Cerebellar cortex (tissue), 1 donor: ENCODE data around the gene SLC12A8.

Experiments used
- DNase-seq: peaks from one replicate; pipeline ENCODE4 v3.0.0-alpha.2; 2015; ENCODE audit warnings: low spot score

The SLC12A8 gene

DNA sequence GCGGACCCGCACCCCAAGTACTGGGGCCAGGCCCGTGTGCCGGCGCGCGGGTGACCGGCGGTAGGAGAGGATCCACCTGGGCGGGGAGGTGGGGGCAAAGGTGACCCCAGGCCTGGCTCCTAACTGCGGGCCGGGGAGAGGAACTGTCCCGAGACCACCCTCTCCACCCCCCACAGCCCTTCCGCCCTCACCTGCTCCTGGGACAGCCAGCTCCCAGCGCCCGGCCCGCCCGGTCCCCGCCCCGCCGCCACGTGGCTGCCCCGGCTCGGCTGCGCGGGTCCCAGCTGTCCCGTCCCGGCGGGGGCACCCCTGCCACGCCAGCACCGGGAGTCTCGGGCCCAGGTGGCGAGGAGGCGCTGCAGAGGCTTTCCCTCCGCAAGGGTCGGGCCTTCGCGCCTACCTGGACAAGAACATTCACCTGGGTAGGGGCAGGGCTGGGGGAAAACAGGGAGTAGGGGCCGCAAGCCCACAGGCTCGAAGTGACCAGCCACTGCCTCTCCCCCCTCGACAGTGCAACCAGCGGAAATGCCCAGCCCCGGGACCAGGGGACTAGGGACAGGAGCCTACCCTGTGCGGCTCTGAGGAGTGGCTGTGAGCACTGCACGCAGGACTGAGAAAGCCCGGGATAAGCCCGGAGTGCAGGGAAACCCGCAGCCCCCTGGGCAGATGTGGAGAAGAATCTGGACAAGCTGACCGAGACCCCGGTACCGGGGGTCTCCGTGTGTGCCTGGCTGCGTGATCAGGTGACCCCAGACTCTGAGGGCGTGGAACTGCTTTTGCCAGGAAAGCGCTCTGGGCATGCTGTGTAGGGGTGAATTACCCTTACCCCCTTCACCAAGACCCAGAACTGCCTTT lies at the start of gene SLC12A8:
SLC12A8 (minus strand) TSS at position 240 of the 855 bp plus-strand sequence. CDS start 1,399 bp downstream, outside the sequence.
- DNase-seq: no peak

DNA sequence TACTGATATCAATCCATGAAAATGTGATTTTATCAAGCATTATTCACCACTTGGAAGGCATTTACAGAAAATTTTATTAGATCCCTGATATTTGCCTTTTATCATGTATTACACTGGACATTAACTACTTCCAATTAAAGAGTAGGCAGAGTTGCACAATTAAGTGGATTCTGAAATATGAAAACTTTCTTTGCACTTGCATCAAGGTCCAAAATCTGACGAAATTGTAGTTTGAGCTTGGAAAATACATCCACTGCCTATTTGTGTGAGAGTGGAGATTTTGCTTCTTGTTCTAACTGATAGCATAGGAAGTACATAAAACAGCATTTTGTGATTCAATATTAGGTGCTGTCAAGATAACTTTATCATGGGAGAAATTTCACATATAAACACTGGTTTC lies 49.6 kb upstream of the SLC12A8 start:
- DNase-seq: no peak

GRCh38 chr3:125261031-125261430 lies 48.5 kb upstream of the SLC12A8 start:
- no peak for DNase-seq

DNA sequence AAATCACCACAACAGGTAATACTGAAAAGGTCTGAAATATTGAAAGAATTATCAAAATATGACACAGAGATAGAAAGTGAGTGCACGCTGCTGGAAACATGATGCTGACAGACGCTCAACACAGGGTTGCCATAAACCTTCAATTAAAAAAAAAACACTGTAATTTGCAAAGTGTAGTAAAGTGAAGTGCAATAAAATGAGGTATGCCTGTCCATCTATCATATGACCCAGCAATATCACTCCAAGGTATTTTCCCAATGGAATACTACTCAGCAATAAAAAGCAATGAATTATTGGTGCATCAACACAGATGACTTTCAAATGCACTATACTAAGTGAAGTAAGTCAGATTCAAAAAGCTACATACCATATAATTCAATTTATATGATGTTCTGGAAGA lies 47.6 kb upstream of the SLC12A8 start:
- no peak for DNase-seq

DNA sequence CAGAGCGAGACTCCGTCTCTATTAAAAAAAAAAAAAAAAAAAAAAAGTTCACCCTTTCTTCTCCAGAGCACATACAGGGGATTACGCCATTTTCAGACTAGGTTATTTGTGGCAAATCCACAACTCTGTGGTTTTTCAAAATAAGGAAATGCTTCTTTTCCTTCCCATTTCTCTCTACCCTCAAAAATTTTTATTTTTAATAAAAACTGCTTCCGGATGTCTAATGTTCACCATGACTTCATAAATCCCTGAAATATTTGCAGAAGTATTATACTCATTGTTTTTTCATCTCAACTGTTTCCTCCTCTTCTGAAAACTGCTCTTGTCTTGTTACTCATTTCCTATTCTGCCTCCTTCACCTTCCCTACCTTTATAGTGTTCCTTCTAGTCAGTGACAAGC lies 45.0 kb upstream of the SLC12A8 start:
- no peak for DNase-seq

DNA sequence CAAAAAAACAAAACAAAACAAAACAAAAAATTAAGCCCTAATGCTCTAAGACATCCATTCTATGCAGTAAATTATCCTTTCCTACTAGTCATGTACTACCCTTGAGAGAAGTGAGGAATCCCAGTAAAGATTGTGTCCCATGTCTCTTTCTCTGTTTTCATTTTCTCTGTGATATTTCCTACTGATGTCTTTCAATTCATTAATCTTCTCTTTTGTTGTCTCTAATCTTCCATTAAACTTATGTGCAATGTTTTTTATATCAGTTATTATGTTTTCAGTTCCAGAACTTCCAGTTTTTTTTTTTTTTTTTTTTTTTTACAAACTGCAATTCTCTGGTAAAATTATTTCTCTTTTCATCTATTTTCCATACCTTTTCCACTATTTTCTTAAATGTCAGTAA lies 44.1 kb upstream of the SLC12A8 start:
- DNase-seq: no peak

DNA sequence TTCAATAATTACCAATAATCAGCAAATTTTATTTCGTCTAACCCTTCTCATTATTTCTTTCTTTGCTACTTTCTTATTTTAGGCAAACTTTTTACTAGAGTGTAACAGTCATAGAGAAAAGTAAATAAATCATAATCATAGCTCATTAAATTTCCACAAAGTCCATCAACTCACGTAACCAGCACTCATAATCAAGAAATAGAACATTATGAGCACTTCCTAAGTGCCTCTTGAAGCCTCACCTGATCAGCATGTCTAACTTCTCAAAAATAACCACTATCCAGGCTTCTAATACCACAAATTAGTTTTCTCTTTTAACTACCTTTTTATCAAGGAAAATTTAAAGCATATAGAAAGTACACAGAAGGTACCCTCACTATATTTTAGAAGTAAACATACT lies 38.4 kb upstream of the SLC12A8 start:
- no peak for DNase-seq

DNA sequence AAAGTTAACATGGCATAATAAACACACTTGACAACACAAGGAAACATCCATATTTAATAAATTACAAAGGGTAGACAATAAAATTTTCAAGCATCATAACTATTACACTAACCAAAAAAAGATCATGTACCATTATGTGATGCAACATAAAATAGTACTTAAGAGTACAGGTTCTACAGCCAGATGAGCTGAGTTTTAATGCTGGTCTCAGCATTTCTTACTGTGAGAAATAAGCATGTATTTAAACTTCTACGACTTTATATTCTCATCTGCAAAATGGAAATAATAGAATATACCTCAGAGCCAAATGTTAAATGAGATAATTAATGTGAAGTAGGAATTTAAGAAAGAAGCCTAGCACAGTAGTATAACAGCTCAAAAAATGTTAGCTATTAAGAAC lies 33.7 kb upstream of the SLC12A8 start:
- no peak for DNase-seq

DNA sequence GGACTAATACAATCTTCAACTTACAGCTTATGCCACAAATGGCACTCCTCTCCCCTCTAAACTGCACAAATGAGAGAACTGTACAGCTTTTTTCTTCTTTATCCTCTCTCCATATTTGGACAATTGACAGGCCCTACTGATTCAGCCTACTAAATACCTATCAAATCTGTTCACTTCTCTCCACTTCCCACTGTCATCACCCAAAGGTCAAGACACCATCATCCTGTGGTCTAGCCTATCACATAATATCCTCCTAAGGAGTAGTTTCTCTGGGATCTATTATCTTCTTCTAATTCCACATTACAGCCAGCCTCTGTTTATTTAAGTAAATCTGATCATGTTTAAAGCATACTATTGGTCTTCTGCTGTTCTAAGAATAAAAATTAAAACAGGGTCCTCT lies 33.0 kb upstream of the SLC12A8 start:
- no peak for DNase-seq

DNA sequence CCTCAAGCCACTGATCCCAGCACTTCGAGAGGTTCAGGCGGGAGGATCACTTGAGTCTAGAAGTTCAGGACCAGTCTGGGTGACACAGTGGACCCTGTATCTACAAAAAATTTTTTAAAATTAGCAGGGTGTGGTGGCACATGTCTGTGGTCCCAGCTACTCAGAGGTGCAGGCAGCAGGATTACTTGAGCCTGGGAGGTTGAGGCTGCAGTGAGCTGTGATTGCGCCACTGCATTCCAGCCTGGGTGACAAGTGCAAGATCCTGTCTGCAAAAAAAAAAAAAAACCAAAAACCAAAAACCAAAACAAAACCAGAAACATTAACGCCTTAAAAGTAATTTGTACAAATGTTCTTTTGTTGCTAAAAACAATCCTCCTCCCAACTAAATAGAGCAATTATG lies 27.9 kb upstream of the SLC12A8 start:
- no peak for DNase-seq

DNA sequence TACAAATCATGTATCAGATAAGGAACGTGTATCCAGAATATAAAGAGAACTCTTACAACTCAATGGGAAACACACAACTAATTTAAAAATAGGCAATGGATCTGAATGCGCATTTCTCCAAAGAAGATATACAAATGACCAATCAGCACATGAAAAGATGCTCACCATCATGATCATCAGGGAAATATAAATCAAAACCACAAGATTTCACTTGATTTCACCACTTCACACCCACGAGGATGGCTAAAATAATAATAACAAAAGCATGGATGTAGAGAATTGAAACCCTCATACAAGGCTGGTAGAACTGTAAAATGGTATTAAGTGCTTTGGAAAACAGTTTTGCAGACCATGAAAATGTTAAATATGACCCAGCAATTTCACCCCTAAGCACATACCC lies 26.7 kb upstream of the SLC12A8 start:
- DNase-seq: no peak

DNA sequence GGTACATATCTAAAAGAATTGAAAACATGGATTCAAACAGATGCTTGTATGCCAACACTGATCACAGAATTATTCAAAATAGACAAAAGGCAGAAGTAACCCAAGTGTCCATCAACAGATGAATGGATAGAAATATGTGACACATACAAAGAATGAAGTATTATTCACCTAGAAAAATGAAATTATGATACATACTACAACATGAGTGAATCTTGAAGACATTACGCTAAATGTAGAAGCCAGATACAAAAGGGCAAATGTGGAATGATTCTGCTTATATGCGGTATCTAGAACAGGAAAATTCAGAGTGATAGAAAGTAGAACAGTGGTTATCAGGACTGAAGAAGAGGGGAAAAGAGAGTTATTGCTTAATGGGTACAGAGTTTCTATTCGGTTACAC lies 26.2 kb upstream of the SLC12A8 start:
- DNase-seq: no peak

DNA sequence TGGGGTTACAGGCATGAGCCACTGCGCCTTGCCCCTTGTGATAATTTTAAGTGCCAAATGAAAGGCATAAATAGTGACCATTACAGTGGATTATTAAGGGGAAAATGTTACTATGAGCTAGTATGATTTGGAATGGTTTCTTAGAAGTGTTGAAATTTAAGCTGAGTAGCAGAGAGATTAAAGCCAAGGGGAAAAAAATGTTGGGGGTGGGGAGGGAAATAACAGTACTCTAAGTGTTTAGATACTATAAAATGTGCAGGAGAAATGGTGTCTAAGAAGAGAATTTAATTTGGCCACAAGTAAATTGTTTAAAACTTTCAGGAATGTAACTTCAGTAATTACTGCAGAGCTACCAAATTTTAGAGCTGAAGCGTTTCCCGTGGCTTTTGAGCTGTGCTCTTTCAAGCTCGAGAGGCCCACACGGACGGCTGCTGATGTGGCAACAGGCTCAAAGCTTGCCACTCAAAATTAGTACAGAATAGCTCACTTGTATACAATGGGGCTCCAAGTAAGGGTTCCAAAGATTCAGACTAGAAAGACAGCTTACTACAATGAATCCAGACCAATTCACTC lies 23.9 kb upstream of the SLC12A8 start:
- DNase-seq: no peak

DNA sequence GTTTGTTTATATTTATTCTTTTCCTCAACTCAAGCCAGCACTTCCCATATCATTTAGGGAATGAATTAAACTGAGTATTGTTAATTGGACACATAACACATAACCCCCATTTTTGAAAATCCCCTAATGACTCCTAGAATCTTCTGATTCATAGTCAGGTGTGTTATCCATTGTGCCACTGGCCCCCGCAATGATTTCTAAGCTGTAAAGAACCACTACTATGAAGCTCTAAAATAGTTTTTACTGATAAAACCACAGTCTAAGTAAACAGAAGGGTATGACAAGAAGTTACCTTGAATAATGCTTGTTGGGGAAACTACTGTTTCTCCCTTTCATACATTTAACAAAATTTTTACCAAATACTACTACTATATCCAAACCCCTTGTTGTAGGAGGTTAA lies 22.3 kb upstream of the SLC12A8 start:
- DNase-seq: no peak

DNA sequence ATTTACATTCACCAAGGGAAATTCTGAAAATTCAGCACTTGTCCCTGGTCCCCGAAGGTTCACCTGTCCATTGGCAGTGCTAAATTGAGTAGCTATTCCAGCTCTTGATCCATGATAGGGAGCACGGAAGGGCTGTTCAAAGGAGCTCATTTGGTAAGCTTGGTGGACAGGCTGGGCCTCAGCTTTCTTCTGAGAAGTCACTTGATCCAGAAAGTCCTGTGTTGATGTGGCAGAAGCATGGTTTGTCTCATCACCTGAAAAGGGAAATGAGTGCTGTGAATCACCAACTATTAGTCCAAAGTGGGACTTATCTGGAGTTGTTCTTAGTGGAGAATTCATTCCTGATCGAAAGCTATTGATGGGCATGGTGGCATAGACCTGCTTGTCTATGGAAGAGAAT lies 19.9 kb upstream of the SLC12A8 start:
- DNase-seq: no peak

GRCh38 chr3:125231895-125232294 lies 19.3 kb upstream of the SLC12A8 start:
- no peak for DNase-seq

GRCh38 chr3:125229707-125230106 lies 17.2 kb upstream of the SLC12A8 start:
- DNase-seq: no peak

DNA sequence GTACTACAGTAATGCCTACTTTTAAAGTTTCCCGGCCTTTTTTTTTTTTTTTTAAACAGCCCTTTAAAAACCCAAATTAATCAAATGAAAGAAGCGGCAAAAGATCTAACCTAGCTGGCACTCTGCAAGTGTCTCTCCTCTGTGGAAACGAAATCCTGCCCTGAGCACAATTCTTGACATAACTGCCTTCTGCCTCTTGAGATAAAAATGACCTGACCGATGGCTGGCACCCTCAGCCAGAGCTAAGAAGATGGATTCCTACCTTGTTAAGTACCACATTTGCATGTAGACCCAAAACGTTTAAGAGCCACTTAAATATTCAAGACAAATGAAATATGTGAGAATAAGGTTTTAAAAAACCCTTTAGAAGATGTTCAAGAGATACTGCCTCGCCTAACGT lies 16.6 kb upstream of the SLC12A8 start:
- DNase-seq: no peak

DNA sequence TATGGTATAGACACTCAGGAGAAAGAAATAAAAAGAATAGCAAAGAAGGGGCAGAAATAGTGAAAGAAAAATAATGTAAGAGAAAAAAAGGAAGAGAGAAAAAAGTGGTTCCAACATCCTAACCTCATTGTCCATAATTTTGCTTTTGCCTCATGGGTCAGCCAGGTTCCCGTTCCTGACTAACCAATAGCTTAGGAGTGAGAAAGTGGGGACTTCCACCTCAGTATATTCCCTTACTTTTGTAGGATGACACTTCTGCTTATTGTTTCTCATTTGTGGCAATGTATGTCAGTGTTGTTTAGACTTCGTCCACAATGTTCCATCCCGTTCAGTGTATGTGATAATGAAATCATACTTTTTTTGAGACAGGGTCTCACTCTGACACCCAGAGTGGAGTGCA lies 9.3 kb upstream of the SLC12A8 start:
- DNase-seq: no peak

DNA sequence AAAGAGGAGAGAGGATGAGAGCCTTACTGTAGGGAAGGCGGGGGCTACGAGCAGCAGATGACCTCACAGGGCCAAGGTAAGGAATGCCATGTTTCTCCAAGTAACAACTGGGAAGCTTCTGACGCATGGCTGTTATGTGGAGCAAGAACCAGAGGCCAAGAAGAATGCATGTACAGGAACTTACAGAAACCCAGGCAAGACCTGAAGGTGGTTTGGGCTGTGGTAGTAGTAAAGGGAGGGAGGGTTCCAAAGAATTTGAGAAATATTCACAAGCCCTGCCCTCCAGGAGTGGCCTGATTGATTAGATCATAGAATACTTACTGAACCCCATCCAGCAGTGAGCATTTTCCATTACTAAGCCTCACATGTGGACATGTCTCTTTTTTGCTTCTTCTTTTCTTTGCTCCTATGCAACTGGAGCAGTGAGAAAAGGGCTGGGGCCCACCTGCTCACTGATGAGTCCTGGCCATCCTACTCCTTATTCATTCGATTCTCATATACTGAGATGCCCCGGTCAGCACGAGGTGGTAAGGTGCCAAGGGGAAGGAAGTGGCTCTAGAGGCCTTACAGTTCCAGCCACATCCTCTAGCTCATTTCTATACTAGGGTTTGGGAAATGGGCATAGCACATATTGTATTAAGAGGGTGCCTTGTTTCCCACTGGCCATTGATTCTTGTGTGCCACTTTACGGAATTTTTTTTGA lies 8.3 kb upstream of the SLC12A8 start:
- no peak for DNase-seq

DNA sequence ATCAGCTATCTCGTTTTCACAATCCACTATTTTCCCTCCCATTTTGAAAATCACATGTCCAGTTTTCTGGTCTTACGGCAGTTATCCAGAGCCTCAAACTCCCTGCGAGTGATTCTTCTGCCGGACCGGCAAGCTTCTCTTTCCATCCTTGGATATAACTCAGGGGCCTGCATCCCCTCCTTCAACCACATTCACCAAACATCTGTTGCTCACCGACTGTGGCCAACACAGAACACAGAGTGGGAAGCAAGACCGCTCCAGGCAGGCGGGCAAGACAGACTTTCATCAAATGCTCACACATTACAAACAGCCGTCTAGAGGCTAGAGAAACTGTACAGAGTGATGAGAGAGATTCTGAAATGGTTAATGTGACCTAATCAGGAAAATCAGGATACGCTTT lies 7.6 kb upstream of the SLC12A8 start:
- DNase-seq: no peak

GRCh38 chr3:125219261-125219701 lies 6.7 kb upstream of the SLC12A8 start:
- no peak for DNase-seq

DNA sequence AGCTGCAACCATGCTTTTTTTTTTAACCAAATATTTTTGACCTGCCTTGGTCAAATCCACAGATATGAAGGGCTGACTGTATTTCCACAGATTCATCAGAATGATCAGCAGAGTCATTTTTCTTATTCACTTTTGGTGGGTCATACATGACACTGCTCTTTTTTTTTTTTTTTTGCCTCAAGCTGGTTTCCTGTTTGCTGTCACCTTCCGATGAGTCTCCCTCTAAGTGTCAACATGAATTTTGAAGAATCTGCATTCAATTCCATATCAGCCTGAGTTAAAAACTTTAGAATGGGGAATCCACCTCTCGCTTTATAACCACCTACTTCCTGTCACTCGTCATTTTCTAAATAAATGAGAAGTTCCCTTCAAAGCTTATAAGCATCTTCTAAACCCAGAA lies 2.2 kb upstream of the SLC12A8 start:
- no peak for DNase-seq
